GM19351 (cell line): ENCODE measurements around the gene CYSRT1.

Source experiments
- ATAC-seq: cut with Tn5 transposase; IDR thresholded peaks from one replicate; pipeline ENCODE4 v1.9.1; 2021; ENCODE audit warnings: mild to moderate bottlenecking, moderate library complexity; ENCODE audit not compliant: unreplicated experiment

Gene CYSRT1

DNA sequence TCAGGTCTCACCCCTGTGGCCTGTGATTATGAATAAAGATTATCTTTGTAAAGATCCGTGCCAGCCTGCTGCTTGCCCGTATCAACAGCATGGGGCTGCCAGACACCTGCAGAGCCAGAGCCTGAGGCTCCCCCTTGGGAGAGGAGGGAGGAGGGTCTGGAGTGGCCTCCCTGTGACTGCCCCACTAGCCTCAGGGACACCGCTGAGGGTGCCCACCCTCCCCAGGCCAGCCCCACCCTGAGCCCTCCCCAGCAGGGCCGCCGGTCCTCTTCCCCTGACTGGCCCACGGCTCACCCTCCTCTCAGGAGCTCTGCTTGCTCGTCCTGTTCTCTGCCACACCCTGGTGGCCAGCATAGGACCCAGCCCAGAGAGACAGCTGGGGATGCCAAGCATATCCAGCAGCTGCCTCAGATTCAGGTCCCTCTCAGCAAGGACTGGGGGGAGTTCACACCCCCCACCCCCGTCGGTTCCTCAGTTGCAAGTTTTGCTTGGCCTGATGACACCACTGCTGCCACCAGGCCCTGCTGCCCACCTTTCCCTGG is 34.6 kb upstream of the CYSRT1 start:
- ATAC-seq = no peak

GRCh38 chr9:137191245-137191644 is 33.7 kb upstream of the CYSRT1 start:
- no peak for ATAC-seq

- no peak for ATAC-seq
Measured at GRCh38 chr9:137191691-137192447, 33.1 kb upstream of the CYSRT1 start.

- no peak for ATAC-seq
Measured at GRCh38 chr9:137192448-137192780, 32.6 kb upstream of the CYSRT1 start.

DNA sequence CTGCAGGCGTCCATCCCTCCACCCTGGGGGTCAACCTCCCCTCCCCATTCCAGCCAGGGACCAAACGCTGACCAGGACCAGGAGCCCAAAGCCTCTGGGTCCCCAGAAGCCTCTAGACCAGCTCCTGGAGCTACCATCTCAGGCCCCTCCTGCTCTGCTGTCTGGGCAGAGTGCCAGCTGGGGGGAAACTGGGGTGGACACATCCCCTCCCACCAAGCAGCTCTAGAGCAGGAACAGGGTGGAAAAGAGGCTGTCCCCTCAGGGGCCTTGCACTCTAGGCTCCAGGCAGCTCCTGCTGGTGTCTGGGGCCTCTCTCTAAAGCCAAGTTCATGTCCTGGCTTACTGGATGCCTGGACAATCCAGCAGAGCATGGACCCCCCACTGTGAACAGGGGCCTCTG is 32.1 kb upstream of the CYSRT1 start:
- no peak for ATAC-seq

DNA sequence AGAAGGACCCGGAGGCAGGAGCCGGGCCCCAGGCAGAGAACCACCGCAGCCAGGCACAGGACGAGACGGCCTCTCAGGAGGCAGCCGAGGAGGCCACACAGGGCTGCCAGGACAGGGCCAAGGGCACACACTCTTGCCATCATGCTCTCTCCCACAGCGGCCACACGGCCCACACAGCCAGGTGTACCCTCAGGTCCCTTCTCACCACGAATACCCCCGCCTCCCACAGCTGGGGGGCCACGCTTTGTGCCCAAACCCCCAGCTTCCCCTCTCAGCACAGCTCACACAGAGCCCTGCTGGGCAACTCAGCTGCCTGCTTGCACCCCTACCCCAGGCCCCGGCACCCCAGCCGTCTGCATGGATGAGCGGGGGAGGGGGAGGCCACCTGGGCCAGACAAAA is 31.2 kb upstream of the CYSRT1 start:
- no peak for ATAC-seq

- no peak for ATAC-seq
Measured at GRCh38 chr9:137194388-137194787, 30.6 kb upstream of the CYSRT1 start.

- no peak for ATAC-seq
Measured at GRCh38 chr9:137194909-137195308, 30.1 kb upstream of the CYSRT1 start.

DNA sequence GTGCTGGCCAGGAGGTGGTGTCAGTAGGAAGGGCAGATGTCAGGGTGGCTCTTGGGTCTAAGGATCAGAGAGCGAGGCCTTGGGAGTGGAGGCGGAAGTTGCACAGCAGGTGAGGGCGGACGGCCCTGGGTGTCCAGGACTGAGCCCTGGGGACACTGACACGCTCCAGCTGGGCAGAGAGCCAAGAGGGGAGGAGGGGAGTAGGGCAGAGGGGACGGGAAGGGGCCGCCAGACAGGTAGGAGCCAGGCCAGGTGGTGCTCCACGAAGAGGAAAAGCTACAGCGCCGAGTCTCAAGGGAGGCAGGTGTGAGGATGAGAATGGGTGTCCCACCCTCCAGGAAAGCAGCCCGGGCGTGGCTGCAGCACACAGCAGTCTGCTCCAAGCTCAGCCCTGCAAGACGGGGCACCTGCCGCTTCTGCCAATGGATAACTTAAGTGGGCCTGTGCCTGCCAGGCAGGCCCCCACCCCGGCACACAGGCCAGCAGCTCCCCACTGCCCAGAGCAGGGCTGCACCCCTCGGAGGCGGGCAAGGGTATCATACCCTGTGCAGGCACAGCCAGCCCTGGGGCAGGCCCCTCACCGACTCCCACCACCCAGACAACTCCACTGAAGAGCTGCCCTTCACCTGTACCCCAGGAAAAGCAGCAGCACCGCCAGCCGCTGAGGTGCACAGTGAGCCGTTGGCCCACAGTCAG is 29.3 kb upstream of the CYSRT1 start:
- no peak for ATAC-seq

DNA sequence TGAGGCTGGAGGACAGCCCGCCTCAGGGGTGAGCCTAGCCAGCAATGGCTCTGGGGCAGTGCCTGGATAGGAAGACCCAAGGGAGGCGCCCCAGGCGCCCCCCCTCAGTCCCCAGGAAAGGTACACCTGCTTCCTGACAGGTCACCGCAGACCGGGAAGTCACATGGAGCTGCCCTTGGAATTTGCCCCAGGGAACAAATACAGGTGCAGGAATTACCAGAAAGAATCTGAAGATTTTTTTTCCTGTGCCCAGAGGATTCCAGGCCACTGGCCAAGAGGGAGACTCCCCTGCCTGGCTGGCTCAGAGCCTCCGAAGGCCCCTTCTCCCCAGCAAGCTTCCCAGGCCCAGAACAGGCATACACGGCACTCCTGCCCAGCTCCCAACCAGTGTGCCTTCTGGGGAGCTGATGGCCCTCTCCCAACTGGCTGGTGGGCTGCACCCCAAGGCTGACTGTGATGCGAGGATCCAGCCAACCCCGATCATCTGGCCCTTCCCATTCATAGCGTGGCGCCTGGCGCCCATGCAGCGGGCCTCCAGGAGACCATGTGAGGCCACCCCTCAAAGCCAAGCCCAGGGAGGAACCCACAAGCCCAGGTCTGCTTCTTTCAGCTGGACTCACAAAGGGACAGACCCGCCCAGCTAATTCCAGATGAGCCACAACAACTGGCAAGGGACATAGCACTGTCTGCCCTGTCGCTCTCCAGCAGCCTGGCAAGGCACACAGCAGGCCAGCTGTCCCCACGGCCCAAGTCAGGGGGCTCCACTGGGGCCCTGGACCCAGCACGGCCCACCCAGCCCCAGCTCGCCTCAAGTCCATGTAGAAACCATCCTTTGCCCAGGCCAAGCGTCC is 26.7 kb upstream of the CYSRT1 start:
- no peak for ATAC-seq

GRCh38 chr9:137198902-137199283 is 26.1 kb upstream of the CYSRT1 start:
- no peak for ATAC-seq

GRCh38 chr9:137199411-137200121 is 25.4 kb upstream of the CYSRT1 start:
- ATAC-seq = no peak

- peak; percentile 82 for ATAC-seq
Measured at GRCh38 chr9:137200311-137201204, 24.4 kb upstream of the CYSRT1 start, which contains the start of gene TPRN. Gene TPRN (minus strand): TSS chr9:137200741. CDS start chr9:137200711, 30 bp downstream.

DNA sequence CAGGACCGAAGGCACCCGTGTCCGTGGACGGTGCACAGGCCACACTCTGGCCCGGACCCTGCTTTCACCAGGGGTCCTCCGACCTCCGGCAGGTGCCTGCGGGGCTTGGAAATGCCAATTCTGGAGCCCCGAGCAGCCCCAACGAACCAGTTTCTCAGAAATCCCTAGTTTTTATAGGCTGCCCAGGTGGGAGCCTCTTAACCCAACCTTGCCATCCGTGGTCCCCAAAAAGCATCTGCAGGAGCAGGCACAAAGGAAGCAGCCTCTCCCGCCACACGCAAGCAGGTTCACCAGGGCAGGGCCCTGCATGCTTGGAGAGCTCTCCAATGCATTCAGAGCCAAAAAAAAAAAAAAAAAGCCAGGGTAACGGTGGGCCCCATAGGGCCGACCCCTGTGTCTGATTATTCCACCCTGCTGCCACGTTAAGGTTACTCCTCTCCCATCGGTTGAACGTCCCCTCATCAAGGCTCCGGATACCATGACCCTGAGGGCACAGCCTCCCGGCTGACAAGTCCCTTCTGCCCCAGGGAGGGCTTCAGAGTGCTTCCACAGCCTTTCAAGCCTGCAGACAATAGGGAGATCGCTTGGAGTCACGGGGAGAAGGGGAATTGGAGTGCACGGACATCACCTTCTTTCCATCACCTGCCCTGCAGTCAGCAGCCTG is 23.6 kb upstream of the CYSRT1 start:
- no peak for ATAC-seq

GRCh38 chr9:137202966-137203365 is 22.0 kb upstream of the CYSRT1 start:
- ATAC-seq = no peak

- no peak for ATAC-seq
Measured at GRCh38 chr9:137204731-137205125, 20.2 kb upstream of the CYSRT1 start.

DNA sequence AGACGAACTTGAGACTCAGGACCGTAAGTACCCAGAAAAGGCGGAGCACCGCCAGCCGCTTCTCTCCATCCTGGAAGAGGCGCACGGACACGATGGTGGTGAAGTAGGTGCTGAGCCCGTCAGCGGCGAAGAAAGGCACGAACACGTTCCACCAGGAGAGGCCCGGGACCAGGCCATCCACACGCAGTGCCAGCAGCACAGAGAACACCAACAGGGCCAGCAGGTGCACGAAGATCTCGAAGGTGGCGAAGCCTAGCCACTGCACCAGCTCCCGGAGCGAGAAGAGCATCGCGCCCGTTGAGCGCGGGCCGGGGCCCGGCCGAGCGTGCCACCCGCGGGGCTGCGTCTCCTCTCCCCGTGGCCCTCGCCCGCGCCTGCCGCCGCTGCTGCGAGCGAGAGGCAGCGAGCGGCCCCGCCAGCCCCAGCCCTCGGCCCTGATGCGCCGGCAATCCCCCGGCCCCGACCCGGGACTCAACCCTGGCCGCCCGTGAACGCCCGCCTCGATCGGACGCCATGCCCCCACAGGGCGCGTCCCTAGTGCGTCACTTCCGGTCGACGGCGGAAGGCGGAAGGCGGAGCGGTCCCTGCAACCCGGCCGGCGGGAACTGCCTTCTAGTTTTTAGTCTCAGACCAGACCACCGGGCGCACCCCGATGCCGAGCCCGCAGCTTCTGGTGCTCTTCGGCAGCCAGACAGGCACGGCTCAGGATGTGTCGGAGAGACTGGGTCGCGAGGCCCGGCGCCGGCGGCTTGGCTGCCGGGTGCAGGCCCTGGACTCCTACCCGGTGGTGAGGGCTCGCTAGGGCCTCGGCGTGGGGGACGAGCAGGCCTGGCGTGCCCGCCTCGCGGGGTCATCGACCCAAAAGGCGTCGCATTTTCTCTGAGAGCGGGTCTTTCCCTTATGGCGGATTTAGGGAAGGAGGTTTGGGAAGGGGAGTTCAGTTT is 19.6 kb upstream of the CYSRT1 start, which contains the start of the genes NDOR1 and TMEM203:
Gene NDOR1 (plus strand): TSS at position 575 of the 944 bp plus-strand sequence. CDS start 78 bp downstream, at position 653.
Gene TMEM203 (minus strand): TSS at position 523 of the 944 bp plus-strand sequence. CDS start 234 bp downstream, at position 289.
- peak; percentile 55 for ATAC-seq

DNA sequence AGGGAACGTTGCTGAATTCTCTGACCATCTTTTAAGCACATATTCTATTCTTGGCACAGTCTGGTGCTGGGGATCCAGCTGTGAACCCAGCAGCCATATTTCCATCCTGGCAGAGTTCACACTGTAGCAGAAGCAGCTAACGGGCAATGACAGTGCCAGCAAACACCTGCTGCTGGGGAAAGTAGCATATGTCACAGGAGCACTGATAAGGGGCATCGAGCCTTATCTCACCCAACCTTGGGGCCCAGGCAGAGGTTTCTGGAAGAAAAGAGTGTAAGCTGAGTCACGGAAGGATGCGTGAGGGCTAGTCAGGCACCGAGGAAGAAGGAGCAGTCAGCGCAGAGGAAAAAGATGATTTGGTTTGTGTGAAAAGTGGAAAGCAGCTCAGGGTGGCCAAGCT is 18.4 kb upstream of the CYSRT1 start:
- no peak for ATAC-seq
